SU-DHL-6 (cell line): ENCODE measurements around the gene CNFN.

Experiments
- H2AFZ ChIP-seq: fragments of 200-600 bp; sonication (generic); 2 replicates; pipeline ENCODE4 v1.6.1; 2014; ENCODE audit warnings: low read depth, mild to moderate bottlenecking, moderate library complexity, mixed read lengths, antibody characterized with exemption, low read length; ENCODE audit not compliant: severe bottlenecking
- H3F3A ChIP-seq: fragments of 200-600 bp; shearing (Covaris generic); 2 replicates; pipeline ENCODE4 v1.6.0; 2016; ENCODE audit warnings: antibody characterized with exemption, mild to moderate bottlenecking; ENCODE audit not compliant: insufficient read depth
- H3K27ac ChIP-seq: fragments of 200-600 bp; sonication (generic); 2 replicates; pipeline ENCODE4 v1.5.1; 2016; ENCODE audit warnings: low read depth, mild to moderate bottlenecking, low read length, moderate library complexity, mixed read lengths
- H3K27me3 ChIP-seq: fragments of 200-600 bp; sonication (generic), shearing (Covaris generic); 2 replicates; pipeline ENCODE4 v1.6.0; 2014; ENCODE audit warnings: mild to moderate bottlenecking, low read length
- H3K36me3 ChIP-seq: fragments of 200-600 bp; sonication (generic); 2 replicates; pipeline ENCODE4 v1.6.1; 2014; ENCODE audit warnings: mild to moderate bottlenecking, low read length, mixed read lengths
- H3K4me2 ChIP-seq: fragments of 300-600, 200-600 bp; shearing (Covaris generic), sonication (generic); 2 replicates; pipeline ENCODE4 v1.6.0; 2014; ENCODE audit warnings: low read length, low read depth, mild to moderate bottlenecking; ENCODE audit not compliant: poor library complexity, severe bottlenecking
- H3K4me3 ChIP-seq: fragments of 200-600 bp; sonication (generic); 2 replicates; pipeline ENCODE4 v1.5.1; 2014; ENCODE audit warnings: antibody characterized with exemption, low read length, mild to moderate bottlenecking, mixed read lengths; ENCODE audit not compliant: insufficient read depth, poor library complexity, severe bottlenecking
- H3K79me2 ChIP-seq: fragments of 200-600 bp; sonication (generic); 2 replicates; pipeline ENCODE4 v1.6.1; 2014; ENCODE audit warnings: mild to moderate bottlenecking, low read length, moderate library complexity; ENCODE audit not compliant: insufficient read depth
- H3K9ac ChIP-seq: fragments of 200-600 bp; sonication (generic); 2 replicates; pipeline ENCODE4 v1.7.0; 2014; ENCODE audit warnings: mild to moderate bottlenecking, low read length
- H3K9me2 ChIP-seq: fragments of 200-600 bp; sonication (generic); replicated peaks from 2 replicates; pipeline ENCODE4 v1.6.1; 2014; ENCODE audit warnings: low read length; ENCODE audit not compliant: insufficient read depth
- H3K9me3 ChIP-seq: fragments of 200-600 bp; sonication (generic); 2 replicates; pipeline ENCODE4 v1.6.1; 2014; ENCODE audit warnings: low read length, mixed read lengths; ENCODE audit not compliant: insufficient read depth
- H4K20me1 ChIP-seq: fragments of 200-600 bp; sonication (generic); 2 replicates; pipeline ENCODE4 v1.6.1; 2014; ENCODE audit warnings: low read depth, mild to moderate bottlenecking, antibody characterized with exemption, low read length, moderate library complexity, mixed read lengths
- CTCF ChIP-seq: fragments of 200-600 bp; sonication (generic); IDR thresholded peaks from one replicate; pipeline ENCODE4 v1.5.1; 2017; ENCODE audit warnings: antibody characterized with exemption, mild to moderate bottlenecking, low read length, moderate library complexity; ENCODE audit not compliant: insufficient read depth, poor library complexity, severe bottlenecking
- EZH2phosphoT487 ChIP-seq: fragments of 200-600 bp; sonication (generic), shearing (Covaris generic); conservative IDR thresholded peaks from 2 replicates; pipeline ENCODE4 v1.6.1; 2018; ENCODE audit warnings: mild to moderate bottlenecking, antibody characterized with exemption, low read length, moderate library complexity, mixed read lengths

CNFN gene

GRCh38 chr19:42374826-42375376 lies 15.2 kb downstream of the CNFN start:
- H2AFZ ChIP-seq = no peak overlapping the region
- no peak overlapping the region for H3K27ac ChIP-seq
- no peak overlapping the region for H3K9ac ChIP-seq
- H3K4me2 ChIP-seq = no peak overlapping the region
- H3K9me2 ChIP-seq = no peaks in the 10 kb centered on the region
- H3K9me3 ChIP-seq = no peaks in the 10 kb centered on the region
- no peak overlapping the region for H3K4me3 ChIP-seq
- no peaks in the 10 kb centered on the region for H3K27me3 ChIP-seq
- no peaks in the 10 kb centered on the region for H3K36me3 ChIP-seq
- no peak for TF ChIP-seq EZH2phosphoT487
- no peaks in the 10 kb centered on the region for H3F3A ChIP-seq
- no peaks in the 10 kb centered on the region for H3K79me2 ChIP-seq
- H4K20me1 ChIP-seq = no peaks in the 10 kb centered on the region

- Histone ChIP-seq H3K36me3 (no peaks in the 10 kb centered on the region), H3K79me2 (no peaks in the 10 kb centered on the region), H3K27me3 (no peaks in the 10 kb centered on the region), H3F3A (no peaks in the 10 kb centered on the region), H3K27ac (no peak overlapping the region), H3K9ac (no peak overlapping the region), H4K20me1 (no peaks in the 10 kb centered on the region), H3K4me3 (no peak overlapping the region), H3K4me2 (no peak overlapping the region), H3K9me3 (no peaks in the 10 kb centered on the region), H3K9me2 (no peaks in the 10 kb centered on the region), H2AFZ (no peak overlapping the region)
- no peak for TF ChIP-seq EZH2phosphoT487
- TF ChIP-seq CTCF = no peak
Observed at GRCh38 chr19:42370626-42371175, 19.4 kb downstream of the CNFN start.

GRCh38 chr19:42370068-42370520 lies 20.0 kb downstream of the CNFN start:
- no peaks in the 10 kb centered on the region for H3K27me3 ChIP-seq
- H3F3A ChIP-seq = no peaks in the 10 kb centered on the region
- H3K9ac ChIP-seq = no peak overlapping the region
- H3K36me3 ChIP-seq = no peaks in the 10 kb centered on the region
- H3K4me3 ChIP-seq = no peak overlapping the region
- H3K9me3 ChIP-seq = no peaks in the 10 kb centered on the region
- H2AFZ ChIP-seq = no peak overlapping the region
- H4K20me1 ChIP-seq = no peaks in the 10 kb centered on the region
- TF ChIP-seq CTCF = no peak
- TF ChIP-seq EZH2phosphoT487 = no peak
- H3K4me2 ChIP-seq = no peak overlapping the region
- H3K79me2 ChIP-seq = no peaks in the 10 kb centered on the region
- no peak overlapping the region for H3K27ac ChIP-seq
- H3K9me2 ChIP-seq = no peaks in the 10 kb centered on the region

GRCh38 chr19:42369433-42370067 lies 20.5 kb downstream of the CNFN start:
- no peaks in the 10 kb centered on the region for H3K36me3 ChIP-seq
- no peak overlapping the region for H3K4me3 ChIP-seq
- no peak for TF ChIP-seq EZH2phosphoT487
- TF ChIP-seq CTCF = no peak
- H3F3A ChIP-seq = no peaks in the 10 kb centered on the region
- no peak overlapping the region for H3K4me2 ChIP-seq
- no peaks in the 10 kb centered on the region for H4K20me1 ChIP-seq
- H3K9ac ChIP-seq = no peak overlapping the region
- H3K9me3 ChIP-seq = no peaks in the 10 kb centered on the region
- no peaks in the 10 kb centered on the region for H3K79me2 ChIP-seq
- H3K27ac ChIP-seq = no peak overlapping the region
- no peaks in the 10 kb centered on the region for H3K27me3 ChIP-seq
- H3K9me2 ChIP-seq = no peaks in the 10 kb centered on the region
- no peak overlapping the region for H2AFZ ChIP-seq
